ENCODE measurements around the gene ATP7A. TPM values are rescaled to one million over a fixed set of nuclear protein-coding genes. Genes with fewer than 3 reads are reported as not detected.
"Not testable (repeated sequence)": the region's sequence is repeated elsewhere in the genome, so short reads cannot be mapped to it uniquely, and the experiment has no call there.

The ATP7A gene
- total RNA-seq, 6 experiments from 2014 or later = 2.1 to 3.9 (median 3.2) TPM

DNA sequence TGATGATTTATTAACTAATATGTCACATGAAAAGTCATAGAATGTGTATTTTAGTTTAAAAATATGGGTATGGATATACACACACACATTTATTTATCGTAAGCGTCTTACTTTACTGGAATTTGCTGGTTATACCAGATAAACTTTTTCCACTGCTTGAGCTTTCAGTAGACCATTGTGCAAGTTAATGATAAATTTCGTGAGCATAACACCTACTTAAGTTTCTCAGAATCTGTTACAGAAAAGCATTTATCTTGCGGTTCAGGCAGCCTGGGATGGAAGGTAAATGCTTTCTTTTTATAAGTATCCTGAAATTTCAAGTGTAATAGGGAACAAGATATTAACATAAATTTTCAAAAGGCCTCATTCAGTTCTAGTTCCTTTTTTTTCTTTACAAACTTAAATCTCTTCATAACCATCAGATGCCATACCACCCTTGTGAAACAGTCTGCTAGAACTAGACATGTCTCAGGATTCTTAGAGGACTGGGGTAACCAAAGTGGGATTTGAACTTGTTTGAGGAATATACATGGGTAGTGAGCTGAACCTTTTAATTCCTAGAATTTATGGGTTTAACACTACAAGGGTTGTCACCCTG is 27.7 kb downstream of the ATP7A start:
- TF ChIP-seq POLR2A (IDR thresholded peaks at IDR 0.05) = no peak
- TF ChIP-seq, protein P1, sequence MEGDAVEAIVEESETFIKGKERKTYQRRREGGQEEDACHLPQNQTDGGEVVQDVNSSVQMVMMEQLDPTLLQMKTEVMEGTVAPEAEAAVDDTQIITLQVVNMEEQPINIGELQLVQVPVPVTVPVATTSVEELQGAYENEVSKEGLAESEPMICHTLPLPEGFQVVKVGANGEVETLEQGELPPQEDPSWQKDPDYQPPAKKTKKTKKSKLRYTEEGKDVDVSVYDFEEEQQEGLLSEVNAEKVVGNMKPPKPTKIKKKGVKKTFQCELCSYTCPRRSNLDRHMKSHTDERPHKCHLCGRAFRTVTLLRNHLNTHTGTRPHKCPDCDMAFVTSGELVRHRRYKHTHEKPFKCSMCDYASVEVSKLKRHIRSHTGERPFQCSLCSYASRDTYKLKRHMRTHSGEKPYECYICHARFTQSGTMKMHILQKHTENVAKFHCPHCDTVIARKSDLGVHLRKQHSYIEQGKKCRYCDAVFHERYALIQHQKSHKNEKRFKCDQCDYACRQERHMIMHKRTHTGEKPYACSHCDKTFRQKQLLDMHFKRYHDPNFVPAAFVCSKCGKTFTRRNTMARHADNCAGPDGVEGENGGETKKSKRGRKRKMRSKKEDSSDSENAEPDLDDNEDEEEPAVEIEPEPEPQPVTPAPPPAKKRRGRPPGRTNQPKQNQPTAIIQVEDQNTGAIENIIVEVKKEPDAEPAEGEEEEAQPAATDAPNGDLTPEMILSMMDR (IDR thresholded peaks at IDR 0.05) = no peak
- Histone ChIP-seq H3K4me1 (no peaks in the 10 kb centered on the region), H3K36me3 (no peaks in the 10 kb centered on the region), H3K27ac (no peak overlapping the region), H3K4me3 (no peak overlapping the region), H3K9me3 (no peaks in the 10 kb centered on the region), H3K27me3 (no peaks in the 10 kb centered on the region)
- DNase-seq = no peak
- ATAC-seq = no peak
- intact Hi-C loops (cut with DNase I) = no loop called here
- WGBS (ENCODE audit: insufficient coverage, low coverage, low lambda C conversion rate, missing lambda C conversion rate) = 68% methylated on average over 4 of the region's 4 CpGs

GRCh38 chrX:77945031-77945430 is 34.5 kb downstream of the ATP7A start:
- H3K4me1 ChIP-seq; H3K27ac ChIP-seq; DNase-seq; intact Hi-C loops (cut with DNase I); H3K36me3 ChIP-seq; H3K9me3 ChIP-seq; H3K4me3 ChIP-seq; ATAC-seq; H3K27me3 ChIP-seq: not testable (repeated sequence)
- WGBS (ENCODE audit: insufficient coverage, low coverage, low lambda C conversion rate, missing lambda C conversion rate) = 86% methylated on average over 6 of the region's 6 CpGs

- intact Hi-C loops (cut with DNase I) = no loop called here
- no peak for DNase-seq
- H3K4me3 ChIP-seq = no peak overlapping the region
- no peaks in the 10 kb centered on the region for H3K4me1 ChIP-seq
- no peak for TF ChIP-seq POLR2A (IDR thresholded peaks at IDR 0.05)
- TF ChIP-seq, protein P1 (IDR thresholded peaks at IDR 0.05) = no peak
- H3K36me3 ChIP-seq = no peaks in the 10 kb centered on the region
- H3K27ac ChIP-seq = no peak overlapping the region
- no peak for ATAC-seq
- no peaks in the 10 kb centered on the region for H3K9me3 ChIP-seq
- 60% methylated on average over 7 of the region's 7 CpGs for WGBS (ENCODE audit: insufficient coverage, low coverage, low lambda C conversion rate, missing lambda C conversion rate)
- no peaks in the 10 kb centered on the region for H3K27me3 ChIP-seq
Observed at GRCh38 chrX:77945910-77946545, 35.5 kb downstream of the ATP7A start.

DNA sequence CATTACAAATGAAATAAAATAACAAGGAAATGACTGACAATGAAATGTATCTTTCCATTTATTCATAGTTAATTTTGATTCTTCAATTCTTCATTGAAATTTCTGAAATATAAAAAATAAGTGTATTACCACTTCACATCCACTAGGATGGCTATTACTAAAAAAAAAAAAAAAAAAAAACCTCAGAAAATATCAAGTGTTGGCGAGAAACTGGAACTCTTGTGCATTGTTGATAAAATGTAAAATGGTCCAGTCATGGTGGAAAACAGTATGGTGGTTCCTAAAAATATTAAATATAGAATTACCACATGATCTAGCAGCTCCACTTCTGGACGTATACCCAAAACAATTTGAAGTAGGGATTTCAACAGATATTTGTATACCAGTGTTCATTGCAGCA is 36.1 kb downstream of the ATP7A start:
- Histone ChIP-seq H3K4me1 (no peaks in the 10 kb centered on the region), H3K9me3 (no peaks in the 10 kb centered on the region), H3K27me3 (no peaks in the 10 kb centered on the region), H3K36me3 (no peaks in the 10 kb centered on the region), H3K4me3 (no peak overlapping the region), H3K27ac (no peak overlapping the region)
- ATAC-seq = no peak
- no peak for DNase-seq
- intact Hi-C loops (cut with DNase I) = no loop called here
- TF ChIP-seq, protein P1 (IDR thresholded peaks at IDR 0.05) = no peak
- TF ChIP-seq POLR2A (IDR thresholded peaks at IDR 0.05) = no peak
- 66% methylated on average over 2 of the region's 2 CpGs for WGBS (ENCODE audit: insufficient coverage, low coverage, low lambda C conversion rate, missing lambda C conversion rate)

DNA sequence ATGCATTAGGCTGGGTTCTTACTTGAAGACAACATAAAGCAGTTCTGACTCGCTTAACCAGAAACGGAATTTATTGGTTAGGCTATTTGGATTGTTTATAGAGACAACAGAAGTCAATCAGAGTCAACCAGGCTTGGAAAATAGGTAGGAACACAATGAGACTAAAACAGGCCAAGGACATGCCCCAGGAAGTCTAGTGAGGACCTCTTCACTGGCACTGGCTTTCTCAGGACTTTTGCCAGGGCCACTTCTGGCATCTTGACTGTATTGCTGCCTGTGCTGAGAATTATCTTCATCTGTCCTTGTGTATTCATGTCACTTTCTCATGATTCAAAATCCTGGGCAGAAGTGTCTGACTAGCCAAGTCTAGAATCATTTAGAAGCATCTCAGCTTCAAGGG is 39.3 kb downstream of the ATP7A start:
- no peak overlapping the region for H3K27ac ChIP-seq
- no peak overlapping the region for H3K4me3 ChIP-seq
- no peaks in the 10 kb centered on the region for H3K9me3 ChIP-seq
- H3K36me3 ChIP-seq = no peaks in the 10 kb centered on the region
- H3K4me1 ChIP-seq = no peaks in the 10 kb centered on the region
- intact Hi-C loops (cut with DNase I) = no loop called here
- ATAC-seq (no peak), DNase-seq (no peak)
- TF ChIP-seq, protein P1 (IDR thresholded peaks at IDR 0.05) = no peak
- no peak for TF ChIP-seq POLR2A (IDR thresholded peaks at IDR 0.05)
- 59% methylated on average over 2 of the region's 2 CpGs for WGBS (ENCODE audit: insufficient coverage, low coverage, low lambda C conversion rate, missing lambda C conversion rate)
- no peaks in the 10 kb centered on the region for H3K27me3 ChIP-seq
